GM21737 (cell line): ENCODE results near the gene PUM1.
"Not testable (repeated sequence)": the region's sequence is repeated elsewhere in the genome, so short reads cannot be mapped to it uniquely, and the experiment has no call there.

ENCODE experiments used
- ATAC-seq: cut with Tn5 transposase; IDR thresholded peaks from one replicate; pipeline ENCODE4 v1.9.1; 2021; ENCODE audit warnings: mild to moderate bottlenecking, moderate library complexity; ENCODE audit not compliant: unreplicated experiment

PUM1 gene

DNA sequence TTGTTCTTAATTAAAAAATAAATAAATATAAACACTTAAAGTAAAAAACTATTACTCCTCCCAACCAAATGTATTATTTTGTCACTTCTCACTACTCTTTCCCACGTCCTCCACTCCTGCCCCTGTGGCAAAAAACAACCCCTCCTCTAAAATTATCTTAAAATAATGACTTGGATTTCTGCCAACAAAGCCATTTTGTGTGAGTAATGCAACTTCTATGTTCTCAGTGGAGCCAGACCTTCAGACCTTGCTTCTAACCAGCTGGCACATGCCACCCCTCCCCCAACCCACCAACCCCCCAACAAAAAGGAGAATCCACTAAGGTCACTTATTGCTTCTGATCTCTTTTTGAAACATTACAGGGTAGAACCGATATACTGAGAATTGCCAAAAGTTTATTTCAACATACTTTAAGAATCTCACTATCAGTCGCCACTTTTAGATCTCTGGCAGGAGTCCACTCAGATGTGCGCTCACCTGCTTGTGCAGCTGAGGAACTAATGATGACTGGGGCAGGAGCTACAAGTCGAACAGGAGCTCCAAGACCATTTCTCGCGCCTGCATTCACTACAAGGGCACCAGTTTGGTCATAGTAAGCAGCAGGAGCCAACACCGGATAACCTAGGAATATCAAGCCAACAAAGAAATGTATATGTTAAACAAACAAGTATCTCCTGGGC lies 98.7 kb downstream of the PUM1 start:
- no peak for ATAC-seq

GRCh38 chr1:30965924-30966599 lies 99.5 kb downstream of the PUM1 start:
- no peak for ATAC-seq

DNA sequence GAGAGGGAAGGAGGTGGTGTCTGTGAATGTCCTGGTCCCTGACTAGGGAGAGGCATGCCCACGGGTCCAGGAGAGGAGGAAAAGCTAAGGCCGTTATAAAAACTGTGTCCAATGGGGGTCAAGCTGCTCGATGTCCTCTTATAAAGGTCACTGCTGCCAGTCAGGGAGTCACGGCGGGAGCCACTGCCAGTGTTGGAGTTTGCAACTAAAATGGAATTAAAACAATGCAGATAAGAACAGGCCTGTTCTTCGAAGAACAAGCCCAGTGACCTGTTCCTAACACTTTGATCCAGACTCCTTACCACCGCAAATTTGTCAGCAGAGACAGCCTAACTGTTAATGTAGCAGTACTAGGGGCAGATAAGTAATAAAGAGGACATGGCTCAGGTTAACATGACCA lies 100.8 kb downstream of the PUM1 start:
- no peak for ATAC-seq

GRCh38 chr1:30962609-30963508 lies 102.7 kb downstream of the PUM1 start:
- no peak for ATAC-seq

DNA sequence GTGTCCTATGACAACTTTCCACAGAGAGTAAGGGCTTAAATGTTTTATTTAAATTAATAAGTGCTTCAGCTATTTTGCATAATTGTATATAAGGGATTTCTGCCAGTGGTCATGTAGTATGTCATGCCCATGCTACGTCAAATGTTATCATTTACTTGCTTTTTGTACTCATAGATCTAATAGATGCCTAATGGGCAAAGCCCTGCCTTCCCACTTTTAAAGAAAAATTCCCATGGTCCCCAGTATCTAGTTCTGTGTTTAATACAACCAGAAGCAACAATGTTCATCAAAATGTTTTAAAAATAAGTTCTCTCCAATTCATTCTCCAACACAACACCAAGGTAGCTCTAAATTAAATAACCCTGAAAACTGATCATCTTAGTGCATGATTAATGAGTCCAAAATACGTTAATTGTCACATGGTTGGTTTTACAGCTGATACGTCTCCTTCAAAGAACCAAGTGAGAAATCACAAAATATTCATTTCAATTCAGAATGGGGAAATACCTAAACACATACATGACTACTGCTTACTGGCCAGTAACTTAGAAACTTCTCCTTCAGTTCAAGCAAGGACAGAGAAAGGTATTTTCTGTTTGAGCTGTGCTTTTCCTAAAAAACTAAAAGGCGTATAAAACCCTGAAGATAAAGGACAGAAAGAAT lies 107.8 kb downstream of the PUM1 start:
- ATAC-seq: no peak

DNA sequence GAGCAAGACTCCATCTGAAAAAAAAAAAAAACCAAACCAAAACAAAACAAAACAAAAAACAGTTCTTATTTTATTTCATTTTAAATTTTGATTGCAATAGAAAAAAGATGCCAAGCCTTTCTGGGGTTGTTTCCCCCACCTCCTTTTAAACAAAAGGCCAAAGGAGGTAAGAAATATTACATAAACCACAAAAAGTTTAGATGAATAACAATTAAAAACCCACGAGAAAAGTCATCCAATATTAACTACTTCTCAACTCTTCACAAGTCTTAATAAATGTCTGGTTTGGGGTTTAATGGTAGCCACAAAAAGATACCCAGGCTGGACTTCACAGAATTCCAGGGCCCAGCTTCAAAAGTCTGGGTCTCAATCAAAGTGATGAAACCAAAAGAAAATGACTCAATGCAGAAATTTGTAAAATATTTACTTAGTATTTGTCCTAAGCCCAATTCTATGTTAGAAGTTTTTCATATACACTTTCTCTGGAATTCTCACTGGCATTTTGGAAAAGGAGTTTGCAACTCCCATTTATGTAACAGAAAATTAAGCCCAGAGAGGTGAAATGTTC lies 110.0 kb downstream of the PUM1 start:
- ATAC-seq: no peak

DNA sequence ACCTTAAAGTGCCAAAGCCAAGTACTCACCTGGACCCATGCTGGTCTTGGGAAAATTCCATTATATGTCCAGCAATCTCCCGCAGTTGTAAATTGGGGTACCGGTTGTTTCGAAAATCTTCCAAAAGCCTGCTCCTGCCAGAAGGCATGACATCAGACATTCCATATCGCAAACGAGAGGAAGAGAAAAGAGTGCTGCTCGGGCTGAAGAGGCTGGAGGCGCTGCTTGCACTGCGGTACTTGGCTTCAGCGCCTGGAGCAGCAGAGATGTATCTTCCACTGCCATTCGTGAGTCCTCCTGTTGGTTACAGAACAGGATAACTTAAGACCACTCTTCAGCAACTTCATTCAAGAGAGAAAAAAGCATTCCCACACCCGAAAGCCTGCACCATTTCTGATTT lies 111.8 kb downstream of the PUM1 start:
- no peak for ATAC-seq

GRCh38 chr1:30952098-30952497 lies 113.4 kb downstream of the PUM1 start:
- ATAC-seq: no peak

DNA sequence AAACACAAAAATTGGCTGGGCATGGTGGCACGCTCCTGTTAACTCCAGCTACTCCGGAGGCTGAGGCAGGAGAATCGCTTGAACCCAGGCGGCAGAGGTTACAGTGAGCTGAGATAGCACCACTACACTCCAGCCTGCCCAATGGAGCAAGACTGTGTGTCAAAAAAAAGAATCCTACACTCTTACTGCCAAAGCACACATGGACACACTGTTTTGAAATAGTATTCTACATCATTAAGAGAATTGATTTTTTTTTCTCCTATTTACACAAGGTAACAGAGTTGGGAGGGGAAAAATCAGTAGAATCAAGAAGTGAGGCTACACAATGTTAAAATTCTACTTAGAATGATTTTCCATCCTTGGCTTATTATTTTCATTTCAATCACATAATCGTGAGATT lies 114.8 kb downstream of the PUM1 start:
- no peak for ATAC-seq

DNA sequence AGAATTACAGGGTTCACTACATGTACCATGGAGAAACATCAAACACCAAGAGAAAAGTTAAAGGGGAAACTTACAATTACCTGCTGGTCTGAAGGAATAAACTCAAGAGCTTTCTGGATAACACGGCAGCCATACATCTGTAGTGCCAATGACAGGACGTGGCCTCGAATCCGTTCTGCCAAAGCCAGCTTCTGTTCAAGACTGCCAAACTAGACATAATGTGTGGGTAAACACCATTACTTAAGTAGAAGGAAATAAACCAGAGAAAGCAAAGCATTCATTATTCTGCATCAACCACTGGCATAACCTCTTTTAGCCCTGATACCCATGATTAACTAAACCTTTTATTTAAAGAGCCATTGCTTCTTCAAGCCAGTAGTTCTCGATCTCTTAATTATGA lies 115.5 kb downstream of the PUM1 start:
- ATAC-seq: no peak

DNA sequence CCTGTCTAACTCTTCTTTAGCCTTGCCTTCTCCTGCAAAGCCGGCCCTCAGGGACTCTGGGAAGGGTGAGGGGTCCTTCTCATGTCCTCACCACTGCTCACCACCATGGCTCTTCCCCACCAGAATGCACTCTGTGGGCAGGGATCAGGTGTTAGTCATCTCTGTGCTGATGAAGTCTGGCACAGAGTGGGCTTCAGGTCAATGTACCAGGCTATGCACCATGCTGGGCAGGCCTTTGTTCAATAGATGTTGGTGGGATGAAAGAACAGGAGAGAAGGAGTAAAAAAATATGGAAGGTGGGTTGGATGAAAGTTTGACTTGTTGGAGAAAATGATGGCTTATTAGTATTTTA lies 116.1 kb downstream of the PUM1 start:
- not testable (repeated sequence) for ATAC-seq

DNA sequence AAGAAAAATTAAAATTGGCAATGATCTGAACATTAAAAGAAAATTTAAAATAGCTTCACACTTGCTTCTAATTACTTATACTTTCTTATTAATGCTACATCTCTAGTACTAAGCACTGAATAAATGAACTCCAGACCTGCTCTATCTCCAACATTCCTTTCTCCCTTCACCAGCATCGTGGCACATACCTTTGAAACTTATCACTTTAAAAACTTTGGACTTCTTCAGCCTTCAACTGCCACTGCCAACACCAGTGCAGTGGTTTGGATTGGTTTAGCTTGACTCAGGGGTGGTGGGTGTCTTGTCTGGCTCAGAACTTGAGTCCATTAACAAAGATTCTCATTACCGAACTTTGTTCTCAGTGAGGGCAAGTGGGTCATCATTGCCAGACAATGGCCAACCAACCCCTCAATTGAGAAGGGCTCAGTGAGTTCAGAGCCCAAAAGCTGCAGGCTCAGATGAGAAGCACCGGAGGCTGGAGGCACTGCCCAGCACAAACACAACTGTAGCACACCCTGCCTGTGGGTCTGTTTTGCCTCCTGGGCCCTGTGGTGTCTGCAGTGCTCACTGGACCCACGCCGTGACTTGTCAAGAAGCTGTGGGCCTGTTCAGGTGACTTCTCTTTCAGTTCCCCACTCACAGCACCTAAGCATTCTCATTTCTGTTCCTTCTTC lies 116.6 kb downstream of the PUM1 start:
- not testable (repeated sequence) for ATAC-seq

GRCh38 chr1:30948278-30948677 lies 117.2 kb downstream of the PUM1 start:
- ATAC-seq: no peak

DNA sequence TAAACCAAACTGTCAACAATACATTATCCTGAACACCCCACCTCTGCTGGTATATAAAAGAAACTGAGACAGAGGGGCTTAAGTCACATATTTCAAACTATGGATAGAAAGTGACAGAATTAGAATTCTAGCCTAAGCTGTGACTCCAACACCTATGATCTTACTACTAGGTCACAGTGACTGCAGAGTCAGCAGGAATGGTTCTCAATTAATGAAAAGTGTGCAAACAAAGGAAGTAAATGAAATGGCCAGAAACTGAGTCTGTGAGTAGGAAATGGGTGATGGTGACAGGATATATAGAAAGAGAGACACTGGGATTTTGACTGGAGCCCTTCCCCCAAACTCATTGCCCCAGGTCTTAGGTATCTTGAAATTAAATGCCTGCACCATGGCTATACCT lies 118.3 kb downstream of the PUM1 start:
- no peak for ATAC-seq

- no peak for ATAC-seq
Observed at GRCh38 chr1:30942326-30942963, 123.1 kb downstream of the PUM1 start.

GRCh38 chr1:30940541-30940940 lies 125.0 kb downstream of the PUM1 start:
- ATAC-seq: no peak

GRCh38 chr1:30936541-30937171 lies 128.9 kb downstream of the PUM1 start:
- ATAC-seq: no peak

DNA sequence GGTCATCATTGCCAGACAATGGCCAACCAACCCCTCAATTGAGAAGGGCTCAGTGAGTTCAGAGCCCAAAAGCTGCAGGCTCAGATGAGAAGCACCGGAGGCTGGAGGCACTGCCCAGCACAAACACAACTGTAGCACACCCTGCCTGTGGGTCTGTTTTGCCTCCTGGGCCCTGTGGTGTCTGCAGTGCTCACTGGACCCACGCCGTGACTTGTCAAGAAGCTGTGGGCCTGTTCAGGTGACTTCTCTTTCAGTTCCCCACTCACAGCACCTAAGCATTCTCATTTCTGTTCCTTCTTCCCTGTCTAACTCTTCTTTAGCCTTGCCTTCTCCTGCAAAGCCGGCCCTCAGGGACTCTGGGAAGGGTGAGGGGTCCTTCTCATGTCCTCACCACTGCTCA lies 129.8 kb downstream of the PUM1 start:
- ATAC-seq: not testable (repeated sequence)

DNA sequence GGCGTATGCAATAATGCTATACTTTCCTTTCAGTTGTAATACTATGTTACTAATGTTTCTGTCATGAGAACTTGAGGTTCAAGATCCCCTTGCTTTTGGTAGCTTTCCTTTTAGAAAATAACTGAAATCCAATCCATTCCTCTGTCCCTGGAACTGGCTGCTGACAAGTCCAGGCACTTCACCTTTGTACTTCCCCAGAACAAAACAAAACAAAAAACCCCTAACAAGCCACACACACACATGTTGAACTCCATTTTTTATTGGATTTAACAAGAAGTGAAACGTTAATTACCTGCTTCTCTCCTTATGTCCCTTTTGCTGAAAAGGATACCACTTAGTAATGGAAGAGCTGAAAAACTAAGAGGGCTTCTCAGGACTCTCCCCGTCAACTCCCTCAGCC lies 130.9 kb downstream of the PUM1 start:
- ATAC-seq: no peak

GRCh38 chr1:30933874-30934252 lies 131.7 kb downstream of the PUM1 start:
- ATAC-seq: no peak
